ENCODE results near the gene EFEMP2. TPM values are rescaled to one million over a fixed set of nuclear protein-coding genes. Genes with fewer than 3 reads are reported as not detected.

The EFEMP2 gene
- total and polyA plus RNA-seq, 2 donors (not counting 1 experiment from before 2014, with no cell fraction given): 9.5 to 14.7 TPM

GRCh38 chr11:65862191-65862735, 10.3 kb downstream of the EFEMP2 start:
- H3K4me3 Mint-ChIP-seq: peak overlapping the region; percentile 58
- H3K27me3 Mint-ChIP-seq: no peaks in the 10 kb centered on the region
- Histone ChIP-seq H3K9ac (ENCODE audit: low read length) (no peak overlapping the region), H3K4me2 (replicated peaks; ENCODE audit: low read depth, low read length, poor library complexity, severe bottlenecking) (peak overlapping the region; percentile 94), H3K4me1 (ENCODE audit: control insufficient read depth in 2 of 2, insufficient read depth in 2 of 2, low read length in 2 of 2) (peaks cover 16 to 33% of the 10 kb centered on the region in 2 donors), H3K27me3 (replicated peaks in 1 of 4; ENCODE audit: control extremely low read depth in 1 of 4, control insufficient read depth in 3 of 4, insufficient read depth in 4 of 4, low read length in 3 of 4) (no peaks in the 10 kb centered on the region), H3K27ac (ENCODE audit: low read length in 2 of 2) (no peak overlapping the region), H3K79me2 (ENCODE audit: control insufficient read depth, insufficient read depth, low read length) (peaks cover 32% of the 10 kb centered on the region), H2AFZ (ENCODE audit: insufficient read depth, low read depth, low read length, poor library complexity, severe bottlenecking) (no peak overlapping the region), H3K4me3 (ENCODE audit: control extremely low read depth in 1 of 5, extremely low read depth in 1 of 5, insufficient read depth in 1 of 5, low read depth in 2 of 5, low read length in 4 of 5) (no peak overlapping the region), H3K9me3 (ENCODE audit: control extremely low read depth in 1 of 3, control insufficient read depth in 2 of 3, insufficient read depth in 1 of 3, low read length in 2 of 3) (no peaks in the 10 kb centered on the region), H3K36me3 (replicated peaks in 1 of 2; ENCODE audit: control extremely low read depth in 1 of 2, control insufficient read depth in 1 of 2, extremely low read depth in 1 of 2, insufficient read depth in 2 of 2, low read length in 1 of 2) (peaks cover 0 to 52% of the 10 kb centered on the region in 2 experiments), H4K20me1 (ENCODE audit: control insufficient read depth, insufficient read depth, low read length, poor library complexity, severe bottlenecking) (peaks cover 39% of the 10 kb centered on the region)
- DNase-seq (no peak), ATAC-seq (ENCODE audit: low read depth) (no peak)
- no peak overlapping the region for H3K27ac Mint-ChIP-seq
- POLR2A ChIA-PET: interaction anchor here (0.6 to 3.7 kb wide), 2 partner anchors 8 to 392 kb away, joined by 7 to 20 read pairs; no protein-coding TSS in a partner anchor
- TF ChIP-seq CTCF (IDR thresholded peaks at IDR 0.05) (no peak), EZH2 (IDR thresholded peaks at IDR 0.05; ENCODE audit: borderline replicate concordance, insufficient read depth, low read depth, low read length, poor library complexity, severe bottlenecking) (no peak)
- 78% methylated on average over 3 of the region's 5 CpGs for WGBS (ENCODE audit: insufficient coverage)
- intact Hi-C loops (cut with micrococcal nuclease): no loop called here
- H3K4me1 Mint-ChIP-seq: peaks cover 24% of the 10 kb centered on the region
- no peaks in the 10 kb centered on the region for H3K9me3 Mint-ChIP-seq (ENCODE audit: insufficient read depth)
- CTCF ChIA-PET: interaction anchor here (8.6 kb wide), 1 partner anchor 25 kb away, joined by 244 read pairs; the partner anchor contains the start of genes CCDC85B and FIBP

GRCh38 chr11:65861533-65862183, 10.9 kb downstream of the EFEMP2 start:
- peak overlapping the region; percentile 94 for H3K4me2 ChIP-seq (replicated peaks; ENCODE audit: low read depth, low read length, poor library complexity, severe bottlenecking)
- Mint-ChIP-seq H3K27me3 (no peaks in the 10 kb centered on the region), H3K4me1 (peaks cover 28% of the 10 kb centered on the region), H3K4me3 (peak overlapping the region; percentile 92), H3K27ac (no peak overlapping the region), H3K9me3 (ENCODE audit: insufficient read depth) (no peaks in the 10 kb centered on the region)
- no peak overlapping the region for H3K9ac ChIP-seq (ENCODE audit: low read length)
- TF ChIP-seq CTCF (IDR thresholded peaks at IDR 0.05) (no peak), EZH2 (IDR thresholded peaks at IDR 0.05; ENCODE audit: borderline replicate concordance, insufficient read depth, low read depth, low read length, poor library complexity, severe bottlenecking) (no peak)
- H3K36me3 ChIP-seq (replicated peaks in 1 of 2; ENCODE audit: control extremely low read depth in 1 of 2, control insufficient read depth in 1 of 2, extremely low read depth in 1 of 2, insufficient read depth in 2 of 2, low read length in 1 of 2): peaks cover 0 to 50% of the 10 kb centered on the region in 2 experiments
- 98% methylated on average over 13 of the region's 13 CpGs for WGBS (ENCODE audit: insufficient coverage)
- peak overlapping the region in 3 of 5 experiments; percentile 83 to 98 (median 96) for H3K4me3 ChIP-seq (ENCODE audit: control extremely low read depth in 1 of 5, extremely low read depth in 1 of 5, insufficient read depth in 1 of 5, low read depth in 2 of 5, low read length in 4 of 5)
- peaks cover 38% of the 10 kb centered on the region for H3K79me2 ChIP-seq (ENCODE audit: control insufficient read depth, insufficient read depth, low read length)
- intact Hi-C loops (cut with micrococcal nuclease): no loop called here
- H3K27me3 ChIP-seq (replicated peaks in 1 of 4; ENCODE audit: control extremely low read depth in 1 of 4, control insufficient read depth in 3 of 4, insufficient read depth in 4 of 4, low read length in 3 of 4): no peaks in the 10 kb centered on the region
- H3K9me3 ChIP-seq (ENCODE audit: control extremely low read depth in 1 of 3, control insufficient read depth in 2 of 3, insufficient read depth in 1 of 3, low read length in 2 of 3): no peaks in the 10 kb centered on the region
- ATAC-seq (ENCODE audit: low read depth): no peak
- H3K27ac ChIP-seq (ENCODE audit: low read length in 2 of 2): no peak overlapping the region
- H3K4me1 ChIP-seq (ENCODE audit: control insufficient read depth in 2 of 2, insufficient read depth in 2 of 2, low read length in 2 of 2): peaks cover 16 to 35% of the 10 kb centered on the region in 2 donors
- no peak for DNase-seq
- ChIA-PET POLR2A (interaction anchor here (0.6 to 3.8 kb wide), 5 partner anchors 9 to 393 kb away, joined by 4 to 24 read pairs (median 7); partner anchors contain the start of gene BANF1), CTCF (interaction anchor here (2.1 to 8.6 kb wide), 4 partner anchors 10 to 141 kb away, joined by 11 to 244 read pairs (median 43); partner anchors contain the start of genes BANF1, CCDC85B, EFEMP2 and EIF1AD)
- H2AFZ ChIP-seq (ENCODE audit: insufficient read depth, low read depth, low read length, poor library complexity, severe bottlenecking): no peak overlapping the region
- peaks cover 45% of the 10 kb centered on the region for H4K20me1 ChIP-seq (ENCODE audit: control insufficient read depth, insufficient read depth, low read length, poor library complexity, severe bottlenecking)

Measured in B cell (primary cell).